Right ventricle myocardium superior (tissue), 1 donor: ENCODE results near the gene NRBF2. TPM values are rescaled to one million over a fixed set of nuclear protein-coding genes. Genes with fewer than 3 reads are reported as not detected.

Experiments
- ATAC-seq: fragments of 200-7000 bp; cut with Tn5 transposase; one replicate; pipeline ENCODE4 v1.9.1; 2020; ENCODE audit warnings: mild to moderate bottlenecking; ENCODE audit not compliant: poor library complexity
- DNase-seq: peaks from one replicate; pipeline ENCODE4 v3.0.0-alpha.2; 2020
- intact Hi-C: fragments of 100-400 bp; cut with DNase I; formaldehyde crosslinking; loops from one replicate; pipeline ENCODE4 v1.11.2; 2022
- total RNA-seq: library from RNA; stranded (reverse); fragmentation: NEBNext Ultra II Directional; extraction: Animal tissue kit (Norgen Biotek cat#: 25700); gene quantifications from one replicate; pipeline ENCODE4 v1.2.1, GENCODE V29; 2021
- donor health status: DM: no; HTN: yes; CAD: no; lungs with severe emphysema.

Gene NRBF2
- total RNA-seq, 1 donor from 2014 or later = 7.7 TPM

GRCh38 chr10:63114031-63114814, 18.9 kb upstream of the NRBF2 start:
- DNase-seq (peak; percentile 77), ATAC-seq (peak; percentile 91)
- intact Hi-C loops = no loop called here

- peak; percentile 86 for DNase-seq
- peak; percentile 95 for ATAC-seq
- intact Hi-C loops = no loop called here
Measured at GRCh38 chr10:63115732-63116383, 17.3 kb upstream of the NRBF2 start.

- intact Hi-C loops = no loop called here
- ATAC-seq (no peak), DNase-seq (no peak)
Measured at GRCh38 chr10:63116452-63117072, 16.6 kb upstream of the NRBF2 start.

- ATAC-seq (no peak), DNase-seq (no peak)
- intact Hi-C loops = no loop called here
Measured at GRCh38 chr10:63119041-63119440, 14.1 kb upstream of the NRBF2 start.

GRCh38 chr10:63120554-63120953, 12.6 kb upstream of the NRBF2 start:
- ATAC-seq (peak; percentile 31), DNase-seq (no peak)
- intact Hi-C loops = no loop called here

GRCh38 chr10:63123727-63124362, 9.3 kb upstream of the NRBF2 start:
- ATAC-seq (no peak), DNase-seq (no peak)
- intact Hi-C loops = no loop called here

- no peak for DNase-seq
- ATAC-seq = no peak
- intact Hi-C loops = no loop called here
Measured at GRCh38 chr10:63125459-63125858, 7.7 kb upstream of the NRBF2 start.

- DNase-seq (no peak), ATAC-seq (no peak)
- intact Hi-C loops = no loop called here
Measured at GRCh38 chr10:63128443-63128842, 4.7 kb upstream of the NRBF2 start.

GRCh38 chr10:63129888-63130287, 3.2 kb upstream of the NRBF2 start:
- DNase-seq = no peak
- intact Hi-C loops = no loop called here
- ATAC-seq = no peak

GRCh38 chr10:63132651-63133055, 475 bp upstream of the NRBF2 start:
- intact Hi-C loops = no loop called here
- DNase-seq (no peak), ATAC-seq (peak; percentile 7)

- ATAC-seq (no peak), DNase-seq (no peak)
- intact Hi-C loops = no loop called here
Measured at GRCh38 chr10:63133821-63134557, 861 bp downstream of the NRBF2 start.

- ATAC-seq (no peak), DNase-seq (no peak)
- intact Hi-C loops = no loop called here
Measured at GRCh38 chr10:63137306-63137705, 4.2 kb downstream of the NRBF2 start.

- intact Hi-C loops = loop anchor here (10.0 kb wide), 1 partner anchor 325 kb away; the partner anchor contains the start of gene EGR2
- no peak for DNase-seq
- ATAC-seq = no peak
Measured at GRCh38 chr10:63140077-63140476, 6.9 kb downstream of the NRBF2 start.

- ATAC-seq (no peak), DNase-seq (no peak)
- intact Hi-C loops = loop anchor here (10.0 kb wide), 1 partner anchor 327 kb away; the partner anchor contains the start of gene EGR2
Measured at GRCh38 chr10:63142136-63142535, 9.0 kb downstream of the NRBF2 start.

- intact Hi-C loops = loop anchor here (10.0 kb wide), 1 partner anchor 329 kb away; the partner anchor contains the start of gene EGR2
- no peak for DNase-seq
- no peak for ATAC-seq
Measured at GRCh38 chr10:63143987-63144386, 10.9 kb downstream of the NRBF2 start.

- DNase-seq (no peak), ATAC-seq (no peak)
- intact Hi-C loops = loop anchor here (10.0 kb wide), 1 partner anchor 331 kb away; the partner anchor contains the start of gene EGR2
Measured at GRCh38 chr10:63145782-63146181, 12.7 kb downstream of the NRBF2 start.

- ATAC-seq (no peak), DNase-seq (no peak)
- intact Hi-C loops = loop anchor here (10.0 kb wide), 1 partner anchor 332 kb away; the partner anchor contains the start of gene EGR2
Measured at GRCh38 chr10:63146503-63146902, 13.4 kb downstream of the NRBF2 start.

GRCh38 chr10:63150745-63151144, 17.6 kb downstream of the NRBF2 start:
- DNase-seq (no peak), ATAC-seq (no peak)
- intact Hi-C loops = no loop called here
